Measurements from ENCODE around the gene CBLB. TPM values are rescaled to one million over a fixed set of nuclear protein-coding genes. Genes with fewer than 3 reads are reported as not detected.
A peak's percentile ranks its signal among the peaks of the same experiment; 100 is the strongest.

Gene CBLB
- total RNA-seq, 1 experiment from 2014 or later: 26.2 TPM

DNA sequence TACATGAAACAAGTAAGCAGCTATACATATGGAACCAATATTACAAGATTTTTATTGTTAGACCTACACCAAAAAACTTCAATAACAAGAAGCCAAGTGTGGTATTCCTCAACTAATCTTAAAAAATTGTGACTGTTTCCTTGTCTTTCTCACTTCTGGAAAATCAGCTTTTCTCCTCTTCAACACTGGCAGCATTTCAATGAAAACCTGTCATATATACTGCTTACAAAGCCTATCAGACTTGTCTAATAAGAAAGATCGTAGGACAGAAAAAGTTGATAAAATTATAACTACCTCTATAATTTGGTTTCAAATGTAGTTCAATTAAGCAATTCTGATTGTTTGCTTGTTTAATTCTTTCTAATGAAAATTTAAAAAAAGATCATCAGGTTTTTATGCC lies 55.1 kb downstream of the CBLB start:
- H3K27ac Mint-ChIP-seq (ENCODE audit: unreplicated experiment): no peak overlapping the region

GRCh38 chr3:105812194-105812586 lies 56.6 kb downstream of the CBLB start:
- CTCF ChIA-PET: no interaction called here
- H3K9me3 Mint-ChIP-seq (ENCODE audit: low read depth, unreplicated experiment): no peaks in the 10 kb centered on the region
- no peak overlapping the region for H3K4me3 Mint-ChIP-seq (ENCODE audit: low read depth, unreplicated experiment)
- H3K36me3 Mint-ChIP-seq (ENCODE audit: insufficient read depth, unreplicated experiment): no peaks in the 10 kb centered on the region
- H3K27ac Mint-ChIP-seq (ENCODE audit: unreplicated experiment): peak overlapping the region; percentile 14
- no peak for DNase-seq
- intact Hi-C loops (cut with micrococcal nuclease; ENCODE audit: unreplicated experiment): no loop called here
- no TSS peak for BruUV-seq (replicated peaks)
- H3K27me3 Mint-ChIP-seq (ENCODE audit: unreplicated experiment): no peaks in the 10 kb centered on the region
- no peak for TF ChIP-seq CTCF (IDR thresholded peaks at IDR 0.05; ENCODE audit: unreplicated experiment)
- H3K4me1 Mint-ChIP-seq (ENCODE audit: low read depth, unreplicated experiment): peaks cover 25% of the 10 kb centered on the region

More for the DNA sequence above, 55.1 kb downstream of the CBLB start:
- intact Hi-C loops (cut with micrococcal nuclease; ENCODE audit: unreplicated experiment): no loop called here
- Mint-ChIP-seq H3K4me3 (ENCODE audit: low read depth, unreplicated experiment) (no peak overlapping the region), H3K27me3 (ENCODE audit: unreplicated experiment) (no peaks in the 10 kb centered on the region), H3K36me3 (ENCODE audit: insufficient read depth, unreplicated experiment) (no peaks in the 10 kb centered on the region), H3K9me3 (ENCODE audit: low read depth, unreplicated experiment) (no peaks in the 10 kb centered on the region), H3K4me1 (ENCODE audit: low read depth, unreplicated experiment) (peaks cover 25% of the 10 kb centered on the region)
- TF ChIP-seq CTCF (IDR thresholded peaks at IDR 0.05; ENCODE audit: unreplicated experiment): no peak
- DNase-seq: no peak
- CTCF ChIA-PET: interaction anchor here (0.8 kb wide), 1 partner anchor 55 kb away, joined by 3 read pairs; the partner anchor contains the start of gene CBLB
- BruUV-seq (replicated peaks): no TSS peak

- H3K27me3 Mint-ChIP-seq (ENCODE audit: unreplicated experiment): no peaks in the 10 kb centered on the region
- no peak overlapping the region for H3K4me3 Mint-ChIP-seq (ENCODE audit: low read depth, unreplicated experiment)
- intact Hi-C loops (cut with micrococcal nuclease; ENCODE audit: unreplicated experiment): no loop called here
- H3K27ac Mint-ChIP-seq (ENCODE audit: unreplicated experiment): no peak overlapping the region
- DNase-seq: no peak
- H3K9me3 Mint-ChIP-seq (ENCODE audit: low read depth, unreplicated experiment): no peaks in the 10 kb centered on the region
- H3K4me1 Mint-ChIP-seq (ENCODE audit: low read depth, unreplicated experiment): peaks cover 25% of the 10 kb centered on the region
- H3K36me3 Mint-ChIP-seq (ENCODE audit: insufficient read depth, unreplicated experiment): no peaks in the 10 kb centered on the region
- TF ChIP-seq CTCF (IDR thresholded peaks at IDR 0.05; ENCODE audit: unreplicated experiment): no peak
- no TSS peak for BruUV-seq (replicated peaks)
- CTCF ChIA-PET: no interaction called here
These were observed 57.2 kb downstream of the CBLB start for GRCh38 chr3:105811518-105812193.

GRCh38 chr3:105809208-105809888 lies 59.5 kb downstream of the CBLB start:
- H3K4me3 Mint-ChIP-seq (ENCODE audit: low read depth, unreplicated experiment): no peak overlapping the region
- intact Hi-C loops (cut with micrococcal nuclease; ENCODE audit: unreplicated experiment): no loop called here
- CTCF ChIA-PET: no interaction called here
- no peak for TF ChIP-seq CTCF (IDR thresholded peaks at IDR 0.05; ENCODE audit: unreplicated experiment)
- H3K27me3 Mint-ChIP-seq (ENCODE audit: unreplicated experiment): no peaks in the 10 kb centered on the region
- BruUV-seq (replicated peaks): no TSS peak
- peaks cover 25% of the 10 kb centered on the region for H3K4me1 Mint-ChIP-seq (ENCODE audit: low read depth, unreplicated experiment)
- no peaks in the 10 kb centered on the region for H3K36me3 Mint-ChIP-seq (ENCODE audit: insufficient read depth, unreplicated experiment)
- H3K27ac Mint-ChIP-seq (ENCODE audit: unreplicated experiment): no peak overlapping the region
- no peaks in the 10 kb centered on the region for H3K9me3 Mint-ChIP-seq (ENCODE audit: low read depth, unreplicated experiment)
- DNase-seq: no peak
